Stimulated activated naive CD8-positive, alpha-beta T cell treated with anti-CD3 and anti-CD28 coated beads, Interleukin-15, Interleukin-2, amounts not matched to agents 100 ng/mL and 50 ng/mL, for 24 hours (primary cell): ENCODE data around the gene DOCK4.
"Not testable (repeated sequence)": the region's sequence is repeated elsewhere in the genome, so short reads cannot be mapped to it uniquely, and the experiment has no call there.

Source experiments
- H3K27ac Mint-ChIP-seq: one replicate; pipeline ENCODE4 v1.8.0; 2021; ENCODE audit warnings: mild to moderate bottlenecking, mixed read lengths
- H3K27me3 Mint-ChIP-seq: one replicate; pipeline ENCODE4 v1.8.0; 2021; ENCODE audit warnings: mixed read lengths
- H3K36me3 Mint-ChIP-seq: one replicate; pipeline ENCODE4 v1.8.0; 2021; ENCODE audit warnings: low read depth, mixed read lengths
- H3K4me1 Mint-ChIP-seq: one replicate; pipeline ENCODE4 v1.8.0; 2021; ENCODE audit warnings: low read depth, mixed read lengths
- H3K4me3 Mint-ChIP-seq: one replicate; pipeline ENCODE4 v1.8.0; 2021; ENCODE audit warnings: mild to moderate bottlenecking, mixed read lengths
- H3K9me3 Mint-ChIP-seq: one replicate; pipeline ENCODE4 v1.8.0; 2021; ENCODE audit warnings: mixed read lengths

Gene DOCK4

GRCh38 chr7:111953611-111954010, 252.6 kb downstream of the DOCK4 start:
- Mint-ChIP-seq H3K4me3 (no peak overlapping the region), H3K4me1 (no peaks in the 10 kb centered on the region), H3K9me3 (no peaks in the 10 kb centered on the region), H3K27ac (no peak overlapping the region), H3K27me3 (peaks cover 4% of the 10 kb centered on the region), H3K36me3 (no peaks in the 10 kb centered on the region)

- H3K27ac Mint-ChIP-seq, result no peak overlapping the region
- H3K36me3 Mint-ChIP-seq, result no peaks in the 10 kb centered on the region
- peaks cover 4% of the 10 kb centered on the region for H3K27me3 Mint-ChIP-seq
- no peaks in the 10 kb centered on the region for H3K9me3 Mint-ChIP-seq
- H3K4me3 Mint-ChIP-seq, result no peak overlapping the region
- H3K4me1 Mint-ChIP-seq, result no peaks in the 10 kb centered on the region
Measured at GRCh38 chr7:111952783-111953182, 253.4 kb downstream of the DOCK4 start.

GRCh38 chr7:111951052-111951451, 255.1 kb downstream of the DOCK4 start:
- H3K27ac Mint-ChIP-seq, result no peak overlapping the region
- H3K9me3 Mint-ChIP-seq, result no peaks in the 10 kb centered on the region
- H3K4me3 Mint-ChIP-seq, result no peak overlapping the region
- no peaks in the 10 kb centered on the region for H3K36me3 Mint-ChIP-seq
- H3K27me3 Mint-ChIP-seq, result peaks cover 8% of the 10 kb centered on the region
- no peaks in the 10 kb centered on the region for H3K4me1 Mint-ChIP-seq

- H3K4me3 Mint-ChIP-seq, result no peak overlapping the region
- peaks cover 4% of the 10 kb centered on the region for H3K36me3 Mint-ChIP-seq
- peaks cover 4% of the 10 kb centered on the region for H3K27me3 Mint-ChIP-seq
- peaks cover 21% of the 10 kb centered on the region for H3K9me3 Mint-ChIP-seq
- H3K27ac Mint-ChIP-seq, result no peak overlapping the region
- H3K4me1 Mint-ChIP-seq, result no peaks in the 10 kb centered on the region
Measured at GRCh38 chr7:111942450-111943081, 263.6 kb downstream of the DOCK4 start.

GRCh38 chr7:111937163-111937562, 269.0 kb downstream of the DOCK4 start:
- H3K4me1 Mint-ChIP-seq, result no peaks in the 10 kb centered on the region
- peaks cover 11% of the 10 kb centered on the region for H3K9me3 Mint-ChIP-seq
- peaks cover under 1% of the 10 kb centered on the region for H3K36me3 Mint-ChIP-seq
- H3K27me3 Mint-ChIP-seq, result no peaks in the 10 kb centered on the region
- H3K4me3 Mint-ChIP-seq, result no peak overlapping the region
- H3K27ac Mint-ChIP-seq, result no peak overlapping the region

GRCh38 chr7:111933609-111934008, 272.6 kb downstream of the DOCK4 start:
- H3K4me1 Mint-ChIP-seq, result no peaks in the 10 kb centered on the region
- H3K4me3 Mint-ChIP-seq, result no peak overlapping the region
- H3K27ac Mint-ChIP-seq, result no peak overlapping the region
- no peaks in the 10 kb centered on the region for H3K36me3 Mint-ChIP-seq
- H3K27me3 Mint-ChIP-seq, result no peaks in the 10 kb centered on the region
- peaks cover 6% of the 10 kb centered on the region for H3K9me3 Mint-ChIP-seq

GRCh38 chr7:111931958-111932357, 274.2 kb downstream of the DOCK4 start:
- H3K27me3 Mint-ChIP-seq, result no peaks in the 10 kb centered on the region
- no peak overlapping the region for H3K4me3 Mint-ChIP-seq
- no peak overlapping the region for H3K27ac Mint-ChIP-seq
- no peaks in the 10 kb centered on the region for H3K36me3 Mint-ChIP-seq
- H3K9me3 Mint-ChIP-seq, result no peaks in the 10 kb centered on the region
- H3K4me1 Mint-ChIP-seq, result no peaks in the 10 kb centered on the region

- no peaks in the 10 kb centered on the region for H3K27me3 Mint-ChIP-seq
- H3K4me1 Mint-ChIP-seq, result no peaks in the 10 kb centered on the region
- no peaks in the 10 kb centered on the region for H3K36me3 Mint-ChIP-seq
- H3K4me3 Mint-ChIP-seq, result no peak overlapping the region
- H3K27ac Mint-ChIP-seq, result no peak overlapping the region
- no peaks in the 10 kb centered on the region for H3K9me3 Mint-ChIP-seq
Measured at GRCh38 chr7:111931016-111931517, 275.1 kb downstream of the DOCK4 start.

GRCh38 chr7:111929264-111929663, 276.9 kb downstream of the DOCK4 start:
- H3K4me1 Mint-ChIP-seq, result no peaks in the 10 kb centered on the region

GRCh38 chr7:111927353-111928019, 278.7 kb downstream of the DOCK4 start:
- Mint-ChIP-seq H3K4me3 (no peak overlapping the region), H3K27me3 (peaks cover 5% of the 10 kb centered on the region), H3K36me3 (no peaks in the 10 kb centered on the region), H3K9me3 (no peaks in the 10 kb centered on the region), H3K4me1 (no peaks in the 10 kb centered on the region), H3K27ac (no peak overlapping the region)

More at GRCh38 chr7:111929264-111929663, 276.9 kb downstream of the DOCK4 start:
- H3K36me3 Mint-ChIP-seq, result no peaks in the 10 kb centered on the region
- no peak overlapping the region for H3K4me3 Mint-ChIP-seq
- no peaks in the 10 kb centered on the region for H3K9me3 Mint-ChIP-seq
- no peak overlapping the region for H3K27ac Mint-ChIP-seq
- H3K27me3 Mint-ChIP-seq, result peaks cover 5% of the 10 kb centered on the region

GRCh38 chr7:111920329-111920728, 285.9 kb downstream of the DOCK4 start:
- Mint-ChIP-seq H3K4me3 (no peak overlapping the region), H3K27me3 (peaks cover 18% of the 10 kb centered on the region), H3K9me3 (no peaks in the 10 kb centered on the region), H3K27ac (no peak overlapping the region), H3K36me3 (no peaks in the 10 kb centered on the region), H3K4me1 (peaks cover 3% of the 10 kb centered on the region)

GRCh38 chr7:111919631-111920179, 286.5 kb downstream of the DOCK4 start:
- no peaks in the 10 kb centered on the region for H3K9me3 Mint-ChIP-seq
- H3K4me3 Mint-ChIP-seq, result no peak overlapping the region
- H3K4me1 Mint-ChIP-seq, result peaks cover 3% of the 10 kb centered on the region
- H3K36me3 Mint-ChIP-seq, result no peaks in the 10 kb centered on the region
- no peak overlapping the region for H3K27ac Mint-ChIP-seq
- peaks cover 16% of the 10 kb centered on the region for H3K27me3 Mint-ChIP-seq

- Mint-ChIP-seq H3K4me3 (no peak overlapping the region), H3K4me1 (peaks cover 3% of the 10 kb centered on the region), H3K9me3 (no peaks in the 10 kb centered on the region), H3K27me3 (peaks cover 16% of the 10 kb centered on the region), H3K36me3 (no peaks in the 10 kb centered on the region), H3K27ac (no peak overlapping the region)
Measured at GRCh38 chr7:111919164-111919563, 287.0 kb downstream of the DOCK4 start.

- Mint-ChIP-seq H3K9me3 (no peaks in the 10 kb centered on the region), H3K27me3 (peaks cover 16% of the 10 kb centered on the region), H3K4me1 (peaks cover 3% of the 10 kb centered on the region), H3K27ac (no peak overlapping the region), H3K36me3 (no peaks in the 10 kb centered on the region), H3K4me3 (no peak overlapping the region)
Measured at GRCh38 chr7:111918461-111918860, 287.7 kb downstream of the DOCK4 start.

- H3K27me3 Mint-ChIP-seq, result peaks cover 16% of the 10 kb centered on the region
- not testable (repeated sequence) for H3K9me3 Mint-ChIP-seq, H3K4me3 Mint-ChIP-seq, H3K4me1 Mint-ChIP-seq, H3K27ac Mint-ChIP-seq, H3K36me3 Mint-ChIP-seq
Measured at GRCh38 chr7:111917404-111917803, 288.8 kb downstream of the DOCK4 start.
